ENCODE data around the gene ENPP7. TPM values are rescaled to one million over a fixed set of nuclear protein-coding genes. Genes with fewer than 3 reads are reported as not detected.

The ENPP7 gene
- total and polyA plus RNA-seq, 2 donors from 2014 or later, result 0.94 to 3.7 TPM

DNA sequence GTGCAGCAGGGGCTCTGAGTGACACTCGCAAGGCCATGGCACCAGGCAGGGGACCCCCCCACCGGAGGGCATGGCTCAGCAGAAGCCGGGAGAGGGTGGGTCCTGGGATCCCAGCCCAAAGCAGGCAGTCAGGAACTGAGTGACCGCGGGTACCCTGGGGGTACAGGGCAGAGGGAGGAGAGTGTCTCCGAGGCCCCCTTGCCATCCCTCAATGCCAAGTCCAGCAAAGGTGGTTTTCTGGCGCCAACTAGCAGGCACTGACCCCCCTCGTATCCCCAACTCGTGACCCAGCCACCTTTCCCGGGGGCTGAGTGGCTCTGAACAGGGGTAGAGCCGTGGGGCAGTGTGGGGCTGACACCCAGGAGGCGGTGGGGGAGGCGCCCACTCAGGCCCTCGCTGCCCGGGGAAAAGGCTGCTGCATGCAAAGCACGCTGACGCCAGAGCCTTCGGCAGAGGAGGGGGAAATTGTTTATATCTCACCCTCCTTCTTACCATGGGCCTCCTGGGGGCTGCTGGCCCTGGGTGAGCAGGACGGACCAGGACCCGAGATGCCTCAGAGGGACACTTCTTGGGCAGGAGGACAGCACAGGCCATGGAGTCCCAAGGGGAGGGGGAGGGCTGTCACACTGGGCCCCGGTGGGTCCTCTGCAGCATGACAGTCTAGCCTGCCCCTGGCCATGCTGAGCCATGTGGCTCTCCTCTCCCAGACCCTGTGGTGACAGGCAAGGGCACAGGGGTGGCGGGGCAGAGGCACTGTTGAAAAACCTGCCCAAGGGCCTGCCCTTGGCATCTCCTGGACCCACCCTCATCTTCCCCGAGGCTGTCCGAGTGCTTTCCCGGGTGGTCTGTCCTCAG lies 14.6 kb upstream of the ENPP7 start:
- H3K4me3 ChIP-seq (ENCODE audit: low read length in 3 of 3), result no peak overlapping the region
- H3K27ac ChIP-seq (ENCODE audit: low read depth in 2 of 2, low read length in 2 of 2), result no peak overlapping the region
- FAIRE-seq (no peak), DNase-seq (no peak)
- intact Hi-C loops (cut with DNase I), result no loop called here
- peaks cover 0 to 4% (median 0%) of the 10 kb centered on the region in 3 donors for H3K4me1 ChIP-seq (ENCODE audit: control insufficient read depth in 2 of 3, insufficient read depth in 2 of 3, low read depth in 1 of 3, low read length in 3 of 3)
- H3K36me3 ChIP-seq (ENCODE audit: control insufficient read depth in 2 of 3, insufficient read depth in 3 of 3, low read length in 3 of 3), result no peaks in the 10 kb centered on the region
- TF ChIP-seq, protein P1, sequence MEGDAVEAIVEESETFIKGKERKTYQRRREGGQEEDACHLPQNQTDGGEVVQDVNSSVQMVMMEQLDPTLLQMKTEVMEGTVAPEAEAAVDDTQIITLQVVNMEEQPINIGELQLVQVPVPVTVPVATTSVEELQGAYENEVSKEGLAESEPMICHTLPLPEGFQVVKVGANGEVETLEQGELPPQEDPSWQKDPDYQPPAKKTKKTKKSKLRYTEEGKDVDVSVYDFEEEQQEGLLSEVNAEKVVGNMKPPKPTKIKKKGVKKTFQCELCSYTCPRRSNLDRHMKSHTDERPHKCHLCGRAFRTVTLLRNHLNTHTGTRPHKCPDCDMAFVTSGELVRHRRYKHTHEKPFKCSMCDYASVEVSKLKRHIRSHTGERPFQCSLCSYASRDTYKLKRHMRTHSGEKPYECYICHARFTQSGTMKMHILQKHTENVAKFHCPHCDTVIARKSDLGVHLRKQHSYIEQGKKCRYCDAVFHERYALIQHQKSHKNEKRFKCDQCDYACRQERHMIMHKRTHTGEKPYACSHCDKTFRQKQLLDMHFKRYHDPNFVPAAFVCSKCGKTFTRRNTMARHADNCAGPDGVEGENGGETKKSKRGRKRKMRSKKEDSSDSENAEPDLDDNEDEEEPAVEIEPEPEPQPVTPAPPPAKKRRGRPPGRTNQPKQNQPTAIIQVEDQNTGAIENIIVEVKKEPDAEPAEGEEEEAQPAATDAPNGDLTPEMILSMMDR (IDR thresholded peaks at IDR 0.05; ENCODE audit: borderline replicate concordance, extremely low read depth, insufficient read depth), result no peak
- no peaks in the 10 kb centered on the region for H3K27me3 ChIP-seq (ENCODE audit: control insufficient read depth, insufficient read depth, low read length)
- H3K9ac ChIP-seq (ENCODE audit: low read length in 3 of 3), result no peak overlapping the region
- H3K9me3 ChIP-seq (ENCODE audit: control insufficient read depth in 2 of 3, insufficient read depth in 1 of 3, low read length in 3 of 3), result no peaks in the 10 kb centered on the region

DNA sequence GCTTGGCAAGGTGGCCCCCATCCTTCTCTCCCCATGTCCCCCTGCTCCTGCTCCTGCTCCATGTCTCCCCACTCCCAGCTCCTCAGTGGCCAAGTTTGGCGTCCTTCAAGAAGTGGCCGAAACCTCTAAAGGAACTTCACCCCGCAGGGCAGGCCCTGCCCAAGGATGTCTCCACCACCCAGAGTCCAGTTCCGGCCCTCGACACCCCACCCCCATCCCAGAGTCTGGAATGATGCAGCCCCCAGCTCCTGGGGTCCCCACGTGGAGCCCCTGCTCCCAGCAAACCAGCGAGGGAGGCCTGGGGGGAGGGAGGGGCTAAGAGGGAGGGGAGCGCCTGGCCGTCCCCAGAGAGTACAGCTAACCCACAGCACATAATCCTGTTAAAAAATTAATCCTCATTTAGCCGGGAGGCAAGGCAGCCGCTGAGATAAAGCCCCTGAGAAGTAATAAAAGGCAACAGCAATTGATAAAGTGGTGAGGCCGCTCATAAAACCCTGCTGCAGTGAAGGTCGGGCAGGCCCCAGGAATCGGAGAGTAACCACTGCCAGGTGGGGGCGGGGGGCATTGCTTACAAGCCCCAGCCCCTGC lies 9.9 kb upstream of the ENPP7 start:
- intact Hi-C loops (cut with DNase I), result no loop called here
- FAIRE-seq (no peak), DNase-seq (no peak)
- no peaks in the 10 kb centered on the region for H3K27me3 ChIP-seq (ENCODE audit: control insufficient read depth, insufficient read depth, low read length)
- H3K36me3 ChIP-seq (ENCODE audit: control insufficient read depth in 2 of 3, insufficient read depth in 3 of 3, low read length in 3 of 3), result no peaks in the 10 kb centered on the region
- no peaks in the 10 kb centered on the region for H3K9me3 ChIP-seq (ENCODE audit: control insufficient read depth in 2 of 3, insufficient read depth in 1 of 3, low read length in 3 of 3)
- TF ChIP-seq, protein P1 (IDR thresholded peaks at IDR 0.05; ENCODE audit: borderline replicate concordance, extremely low read depth, insufficient read depth), result no peak
- H3K4me3 ChIP-seq (ENCODE audit: low read length in 3 of 3), result no peak overlapping the region
- no peak overlapping the region for H3K9ac ChIP-seq (ENCODE audit: low read length in 3 of 3)
- H3K4me1 ChIP-seq (ENCODE audit: control insufficient read depth in 2 of 3, insufficient read depth in 2 of 3, low read depth in 1 of 3, low read length in 3 of 3), result no peaks in the 10 kb centered on the region
- H3K27ac ChIP-seq (ENCODE audit: low read depth in 2 of 2, low read length in 2 of 2), result no peak overlapping the region

- Histone ChIP-seq H3K27ac (ENCODE audit: low read depth in 2 of 2, low read length in 2 of 2) (no peak overlapping the region), H3K36me3 (ENCODE audit: control insufficient read depth in 2 of 3, insufficient read depth in 3 of 3, low read length in 3 of 3) (no peaks in the 10 kb centered on the region), H3K9ac (ENCODE audit: low read length in 3 of 3) (no peak overlapping the region), H3K4me1 (ENCODE audit: control insufficient read depth in 2 of 3, insufficient read depth in 2 of 3, low read depth in 1 of 3, low read length in 3 of 3) (no peaks in the 10 kb centered on the region), H3K4me3 (ENCODE audit: low read length in 3 of 3) (no peak overlapping the region), H3K27me3 (ENCODE audit: control insufficient read depth, insufficient read depth, low read length) (no peaks in the 10 kb centered on the region), H3K9me3 (ENCODE audit: control insufficient read depth in 2 of 3, insufficient read depth in 1 of 3, low read length in 3 of 3) (no peaks in the 10 kb centered on the region)
- DNase-seq (peak in 1 of 5 donors; percentile 37), FAIRE-seq (no peak)
- intact Hi-C loops (cut with DNase I), result no loop called here
- TF ChIP-seq, protein P1 (IDR thresholded peaks at IDR 0.05; ENCODE audit: borderline replicate concordance, extremely low read depth, insufficient read depth), result no peak
Observed at GRCh38 chr17:79721993-79722671, 8.6 kb upstream of the ENPP7 start.
